Coronary artery (tissue), 2 donors: Measurements from ENCODE around the gene VGLL4.

Source experiments
- DNase-seq: peaks from one replicate; pipeline ENCODE4 v3.0.0-alpha.2; 2017; ENCODE audit warnings: low spot score
- H3K27ac ChIP-seq, 2 donors: fragments of 200-600 bp; sonication (generic); one replicate each; pipeline ENCODE4 v1.5.1; 2016 to 2019
- H3K4me3 ChIP-seq: fragments of 200-600 bp; sonication (generic); 2 replicates; pipeline ENCODE4 v1.5.1; 2016; ENCODE audit warnings: mild to moderate bottlenecking, moderate library complexity
- TF ChIP-seq, protein P1 (sequence below): fragments of 200-600 bp; sonication (generic); IDR thresholded peaks from one replicate; pipeline ENCODE4 v1.5.1; 2019; ENCODE audit warnings: antibody characterized with exemption

The VGLL4 gene

DNA sequence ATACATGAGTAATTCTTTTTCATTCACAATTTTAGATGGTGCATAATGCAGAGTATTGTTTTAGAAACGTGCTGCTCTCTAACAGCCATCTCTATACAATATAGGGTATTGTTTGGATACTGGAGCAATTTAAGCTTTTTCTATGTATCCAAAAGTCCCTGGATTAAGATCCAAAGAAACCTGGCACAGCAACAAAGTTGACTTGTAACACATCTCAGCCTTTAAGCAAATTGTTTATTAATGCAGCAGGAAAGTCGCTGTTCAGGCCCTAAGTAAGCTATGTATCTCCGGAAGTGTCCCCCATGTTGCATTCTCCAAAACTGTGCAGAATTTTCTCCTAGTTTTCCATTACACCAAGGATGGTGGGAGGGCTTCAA is 7.3 kb downstream of the VGLL4 start:
- no peak for DNase-seq
- peak overlapping the region in 1 of 2 donors; percentile 15 for H3K27ac ChIP-seq
- no peak overlapping the region for H3K4me3 ChIP-seq
- TF ChIP-seq, protein P1, sequence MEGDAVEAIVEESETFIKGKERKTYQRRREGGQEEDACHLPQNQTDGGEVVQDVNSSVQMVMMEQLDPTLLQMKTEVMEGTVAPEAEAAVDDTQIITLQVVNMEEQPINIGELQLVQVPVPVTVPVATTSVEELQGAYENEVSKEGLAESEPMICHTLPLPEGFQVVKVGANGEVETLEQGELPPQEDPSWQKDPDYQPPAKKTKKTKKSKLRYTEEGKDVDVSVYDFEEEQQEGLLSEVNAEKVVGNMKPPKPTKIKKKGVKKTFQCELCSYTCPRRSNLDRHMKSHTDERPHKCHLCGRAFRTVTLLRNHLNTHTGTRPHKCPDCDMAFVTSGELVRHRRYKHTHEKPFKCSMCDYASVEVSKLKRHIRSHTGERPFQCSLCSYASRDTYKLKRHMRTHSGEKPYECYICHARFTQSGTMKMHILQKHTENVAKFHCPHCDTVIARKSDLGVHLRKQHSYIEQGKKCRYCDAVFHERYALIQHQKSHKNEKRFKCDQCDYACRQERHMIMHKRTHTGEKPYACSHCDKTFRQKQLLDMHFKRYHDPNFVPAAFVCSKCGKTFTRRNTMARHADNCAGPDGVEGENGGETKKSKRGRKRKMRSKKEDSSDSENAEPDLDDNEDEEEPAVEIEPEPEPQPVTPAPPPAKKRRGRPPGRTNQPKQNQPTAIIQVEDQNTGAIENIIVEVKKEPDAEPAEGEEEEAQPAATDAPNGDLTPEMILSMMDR, result no peak

DNA sequence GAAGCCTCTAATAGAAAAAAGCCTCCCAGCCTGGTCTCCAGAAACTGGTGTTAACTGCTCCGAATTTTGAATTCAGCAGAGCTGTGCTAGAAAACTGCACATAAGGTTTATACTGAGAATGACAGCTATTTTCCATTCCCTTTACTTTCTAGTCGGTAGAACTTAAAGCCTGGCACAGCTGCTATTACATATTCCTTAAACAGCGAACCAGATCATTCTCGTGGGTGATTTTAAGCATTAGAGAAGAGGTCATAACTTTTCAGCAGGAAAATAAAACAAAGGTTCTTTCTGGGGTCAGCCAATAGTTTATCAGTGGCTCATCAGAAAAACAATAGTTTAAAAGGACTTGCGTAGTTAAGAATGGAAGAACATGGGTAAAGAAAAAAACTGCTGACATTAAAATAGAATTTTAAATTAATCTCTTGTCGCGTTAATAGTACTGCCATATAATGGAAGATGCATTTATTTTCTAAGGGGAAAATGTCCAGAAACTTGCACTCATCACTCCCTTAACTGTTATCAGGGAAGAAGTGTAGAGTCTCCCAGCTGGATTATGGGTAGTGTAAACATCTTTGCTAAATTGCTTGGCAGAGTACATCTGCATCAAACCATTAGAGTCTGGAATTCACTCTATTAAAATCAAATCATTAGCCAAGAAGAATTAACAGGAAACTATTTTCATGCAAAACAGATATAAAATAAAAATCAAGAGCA is 7.9 kb downstream of the VGLL4 start:
- peak overlapping the region; percentile 38 to 51 for H3K27ac ChIP-seq
- no peak for DNase-seq

DNA sequence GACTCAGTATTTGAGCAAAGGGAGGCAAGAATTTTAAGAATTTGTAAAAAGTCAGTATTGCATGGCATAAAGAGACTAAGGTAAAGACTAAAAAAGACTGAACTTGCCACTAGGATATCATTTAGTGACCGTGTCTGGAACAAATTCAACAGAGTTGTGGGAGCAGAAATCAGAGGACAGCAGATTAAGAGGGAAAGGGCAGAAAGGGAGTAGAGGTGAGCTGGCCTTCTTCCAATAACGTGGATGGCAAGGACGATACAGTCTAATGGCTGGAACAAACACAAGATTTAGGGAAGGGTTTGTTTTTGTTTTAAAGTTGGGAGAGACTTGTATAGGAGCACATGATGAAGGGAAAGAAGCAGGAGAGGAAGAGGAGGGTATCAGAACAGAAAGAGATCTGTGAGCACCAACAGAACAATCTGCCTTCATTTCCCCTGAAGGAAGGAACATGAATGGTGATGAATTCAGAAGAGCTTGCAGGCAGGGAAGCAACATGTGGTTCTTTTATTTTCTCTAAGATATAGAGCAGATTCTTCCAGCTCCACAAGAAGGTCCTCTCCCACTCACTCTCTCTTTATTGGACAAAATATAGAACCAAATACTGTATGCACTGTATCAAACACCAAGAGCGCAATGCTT is 8.6 kb downstream of the VGLL4 start:
- TF ChIP-seq, protein P1, result no peak
- Histone ChIP-seq H3K27ac (peak overlapping the region; percentile 38 to 51), H3K4me3 (peak overlapping the region; percentile 22)
- no peak for DNase-seq

More for the DNA sequence above, 7.9 kb downstream of the VGLL4 start:
- H3K4me3 ChIP-seq, result peak overlapping the region; percentile 22
- TF ChIP-seq, protein P1, result no peak

- H3K4me3 ChIP-seq, result no peak overlapping the region
- TF ChIP-seq, protein P1, result no peak
- no peak for DNase-seq
- H3K27ac ChIP-seq, result peak overlapping the region in 1 of 2 donors; percentile 41
Observed at GRCh38 chr3:11634081-11634635, 9.6 kb downstream of the VGLL4 start.

GRCh38 chr3:11632966-11633365 is 10.7 kb downstream of the VGLL4 start:
- Histone ChIP-seq H3K27ac (peak overlapping the region in 1 of 2 donors; percentile 41), H3K4me3 (no peak overlapping the region)
- TF ChIP-seq, protein P1, result no peak
- no peak for DNase-seq

- DNase-seq, result no peak
- TF ChIP-seq, protein P1, result no peak
- Histone ChIP-seq H3K4me3 (no peak overlapping the region), H3K27ac (peak overlapping the region; percentile 16 to 41)
Observed at GRCh38 chr3:11632564-11632963, 11.2 kb downstream of the VGLL4 start.

- DNase-seq, result no peak
- peak overlapping the region in 1 of 2 donors; percentile 9 for H3K27ac ChIP-seq
- TF ChIP-seq, protein P1, result no peak
- no peak overlapping the region for H3K4me3 ChIP-seq
Observed at GRCh38 chr3:11631820-11632219, 11.9 kb downstream of the VGLL4 start.
